IMR-90 (cell line): ENCODE data around the gene KLHL25.

Experiments used
- BHLHE40 ChIP-seq: fragments of 150-350 bp; IDR thresholded peaks from 2 replicates; pipeline ENCODE4 v1.6.1; 2016; ENCODE audit warnings: mild to moderate bottlenecking, low read depth, low read length
- CEBPB ChIP-seq: IDR thresholded peaks from 2 replicates; pipeline ENCODE4 v1.6.1; 2012; ENCODE audit warnings: low read depth, low read length, improper control_type of control experiment
- CTCF ChIP-seq: conservative IDR thresholded peaks from 2 replicates; pipeline ENCODE4 v1.5.1; 2012; ENCODE audit warnings: mild to moderate bottlenecking, low read depth, low read length, improper control_type of control experiment
- FOS ChIP-seq: fragments of 150-350 bp; IDR thresholded peaks from 2 replicates; pipeline ENCODE4 v1.6.1; 2016; ENCODE audit warnings: low read depth, low read length
- MAZ ChIP-seq: IDR thresholded peaks from 2 replicates; pipeline ENCODE4 v1.6.1; 2012; ENCODE audit warnings: low read depth, mild to moderate bottlenecking, low read length, improper control_type of control experiment, moderate library complexity, borderline replicate concordance
- NFE2L2 ChIP-seq: fragments of 150-350 bp; IDR thresholded peaks from 2 replicates; pipeline ENCODE4 v1.6.1; 2016; ENCODE audit warnings: low read depth, mild to moderate bottlenecking, low read length
- POLR2A ChIP-seq: IDR thresholded peaks from 2 replicates; pipeline ENCODE4 v1.6.1; 2012; ENCODE audit warnings: mild to moderate bottlenecking, low read depth, low read length
- RAD21 ChIP-seq: IDR thresholded peaks from 2 replicates; pipeline ENCODE4 v1.6.1; 2012; ENCODE audit warnings: low read length, improper control_type of control experiment
- RFX5 ChIP-seq: IDR thresholded peaks from 2 replicates; pipeline ENCODE4 v1.8.0; 2012; ENCODE audit warnings: low read depth, mild to moderate bottlenecking, low read length, moderate library complexity
- USF2 ChIP-seq: fragments of 150-350 bp; IDR thresholded peaks from 2 replicates; pipeline ENCODE4 v1.6.1; 2017; ENCODE audit warnings: mild to moderate bottlenecking, antibody characterized with exemption, low read length, low read depth
- TF ChIP-seq, protein P1 (sequence below): fragments of 150-350 bp; IDR thresholded peaks from 2 replicates; pipeline ENCODE4 v1.6.1; 2016; ENCODE audit warnings: low read depth, mild to moderate bottlenecking, low read length, moderate library complexity, borderline replicate concordance

DNA sequence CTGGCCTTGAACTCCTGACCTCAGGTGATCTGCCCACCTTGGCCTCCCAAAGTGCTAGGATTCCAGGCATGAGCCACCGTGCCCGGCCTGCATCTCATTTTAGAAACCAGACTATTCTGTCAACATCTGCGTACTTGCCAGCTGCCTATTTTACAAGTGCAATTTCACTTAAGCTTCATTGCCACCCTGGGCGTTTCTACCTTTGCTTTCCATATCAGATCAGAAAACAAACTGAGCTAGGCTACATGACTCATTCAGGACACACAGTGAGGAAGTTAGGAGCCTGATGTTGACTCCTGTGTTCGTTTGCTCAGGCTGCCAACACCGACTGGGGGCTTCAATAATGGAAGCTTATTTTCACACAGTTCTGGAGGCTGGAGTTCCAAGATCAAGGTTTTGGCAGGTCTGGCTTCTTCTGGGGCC lies 42.3 kb upstream of the KLHL25 start:
- TF ChIP-seq CTCF (no peak), POLR2A (no peak), FOS (no peak), RFX5 (no peak), USF2 (no peak), CEBPB (no peak), MAZ (no peak), BHLHE40 (no peak), RAD21 (no peak), NFE2L2 (no peak)
- TF ChIP-seq, protein P1, sequence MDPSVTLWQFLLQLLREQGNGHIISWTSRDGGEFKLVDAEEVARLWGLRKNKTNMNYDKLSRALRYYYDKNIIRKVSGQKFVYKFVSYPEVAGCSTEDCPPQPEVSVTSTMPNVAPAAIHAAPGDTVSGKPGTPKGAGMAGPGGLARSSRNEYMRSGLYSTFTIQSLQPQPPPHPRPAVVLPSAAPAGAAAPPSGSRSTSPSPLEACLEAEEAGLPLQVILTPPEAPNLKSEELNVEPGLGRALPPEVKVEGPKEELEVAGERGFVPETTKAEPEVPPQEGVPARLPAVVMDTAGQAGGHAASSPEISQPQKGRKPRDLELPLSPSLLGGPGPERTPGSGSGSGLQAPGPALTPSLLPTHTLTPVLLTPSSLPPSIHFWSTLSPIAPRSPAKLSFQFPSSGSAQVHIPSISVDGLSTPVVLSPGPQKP = no peak
